Central memory CD8-positive, alpha-beta T cell (primary cell): Measurements from ENCODE around the gene SCRN2.

Experiments
- ATAC-seq: fragments of 150-1000 bp; cut with Tn5 transposase; replicated peaks from 2 replicates; pipeline ENCODE4 v1.10.0; 2022; ENCODE audit warnings: mild to moderate bottlenecking, moderate FRiP score, moderate number of reproducible peaks; ENCODE audit not compliant: poor library complexity, severe bottlenecking; ENCODE audit errors: extremely low read depth
- DNase-seq, 2 donors: peaks; one replicate each; pipeline ENCODE4 v3.0.0; 2021; ENCODE audit warnings: low spot score in 2 of 2
- H3K27ac Mint-ChIP-seq: one replicate; pipeline ENCODE4 v1.8.0; 2022; ENCODE audit warnings: low read depth, mild to moderate bottlenecking, moderate library complexity, mixed read lengths
- H3K27me3 Mint-ChIP-seq: one replicate; pipeline ENCODE4 v1.8.0; 2022; ENCODE audit warnings: mixed read lengths
- H3K36me3 Mint-ChIP-seq: one replicate; pipeline ENCODE4 v1.8.0; 2022; ENCODE audit warnings: mild to moderate bottlenecking, moderate library complexity, mixed read lengths; ENCODE audit not compliant: insufficient read depth
- H3K4me1 Mint-ChIP-seq: one replicate; pipeline ENCODE4 v1.8.0; 2022; ENCODE audit warnings: mixed read lengths
- H3K4me3 Mint-ChIP-seq: one replicate; pipeline ENCODE4 v1.8.0; 2022; ENCODE audit warnings: mild to moderate bottlenecking, moderate library complexity, mixed read lengths
- H3K9me3 Mint-ChIP-seq: one replicate; pipeline ENCODE4 v1.8.0; 2022; ENCODE audit warnings: mixed read lengths

Gene SCRN2

GRCh38 chr17:47864791-47865216, 23.7 kb upstream of the SCRN2 start:
- H3K27ac Mint-ChIP-seq: no peak overlapping the region
- no peak for ATAC-seq
- peaks cover 2% of the 10 kb centered on the region for H3K36me3 Mint-ChIP-seq

GRCh38 chr17:47862621-47863440, 21.8 kb upstream of the SCRN2 start:
- DNase-seq (no peak), ATAC-seq (no peak)
- Mint-ChIP-seq H3K9me3 (no peaks in the 10 kb centered on the region), H3K4me1 (no peaks in the 10 kb centered on the region), H3K4me3 (no peak overlapping the region), H3K27ac (no peak overlapping the region), H3K36me3 (peaks cover 1% of the 10 kb centered on the region), H3K27me3 (peaks cover 54% of the 10 kb centered on the region)

More at GRCh38 chr17:47864791-47865216, 23.7 kb upstream of the SCRN2 start:
- peaks cover 57% of the 10 kb centered on the region for H3K27me3 Mint-ChIP-seq
- DNase-seq: no peak
- H3K4me1 Mint-ChIP-seq: no peaks in the 10 kb centered on the region
- no peak overlapping the region for H3K4me3 Mint-ChIP-seq
- no peaks in the 10 kb centered on the region for H3K9me3 Mint-ChIP-seq

GRCh38 chr17:47860386-47860785, 19.3 kb upstream of the SCRN2 start:
- ATAC-seq (no peak), DNase-seq (no peak)
- H3K27me3 Mint-ChIP-seq: peaks cover 56% of the 10 kb centered on the region
- H3K4me1 Mint-ChIP-seq: no peaks in the 10 kb centered on the region
- H3K27ac Mint-ChIP-seq: no peak overlapping the region
- no peaks in the 10 kb centered on the region for H3K36me3 Mint-ChIP-seq
- no peaks in the 10 kb centered on the region for H3K9me3 Mint-ChIP-seq
- no peak overlapping the region for H3K4me3 Mint-ChIP-seq

GRCh38 chr17:47857551-47858455, 16.7 kb upstream of the SCRN2 start:
- H3K27me3 Mint-ChIP-seq: peaks cover 71% of the 10 kb centered on the region
- H3K4me1 Mint-ChIP-seq: no peaks in the 10 kb centered on the region
- no peaks in the 10 kb centered on the region for H3K9me3 Mint-ChIP-seq
- DNase-seq (no peak), ATAC-seq (no peak)
- H3K36me3 Mint-ChIP-seq: no peaks in the 10 kb centered on the region
- no peak overlapping the region for H3K4me3 Mint-ChIP-seq
- no peak overlapping the region for H3K27ac Mint-ChIP-seq

- H3K4me1 Mint-ChIP-seq: peaks cover 8% of the 10 kb centered on the region
- no peak overlapping the region for H3K4me3 Mint-ChIP-seq
- DNase-seq: no peak
- peaks cover under 1% of the 10 kb centered on the region for H3K36me3 Mint-ChIP-seq
- H3K27ac Mint-ChIP-seq: no peak overlapping the region
- peaks cover 80% of the 10 kb centered on the region for H3K27me3 Mint-ChIP-seq
- no peak for ATAC-seq
- no peaks in the 10 kb centered on the region for H3K9me3 Mint-ChIP-seq
Measured at GRCh38 chr17:47856830-47857229, 15.8 kb upstream of the SCRN2 start.

GRCh38 chr17:47855737-47856136, 14.7 kb upstream of the SCRN2 start:
- H3K27ac Mint-ChIP-seq: no peak overlapping the region
- no peak for ATAC-seq

GRCh38 chr17:47853616-47854015, 12.5 kb upstream of the SCRN2 start:
- H3K27me3 Mint-ChIP-seq: peaks cover 89% of the 10 kb centered on the region
- H3K4me3 Mint-ChIP-seq: no peak overlapping the region
- ATAC-seq (no peak), DNase-seq (no peak)
- peaks cover 3% of the 10 kb centered on the region for H3K36me3 Mint-ChIP-seq
- no peak overlapping the region for H3K27ac Mint-ChIP-seq
- H3K9me3 Mint-ChIP-seq: no peaks in the 10 kb centered on the region
- H3K4me1 Mint-ChIP-seq: peaks cover 18% of the 10 kb centered on the region

More at GRCh38 chr17:47855737-47856136, 14.7 kb upstream of the SCRN2 start:
- H3K9me3 Mint-ChIP-seq: no peaks in the 10 kb centered on the region
- DNase-seq: no peak
- H3K4me1 Mint-ChIP-seq: peaks cover 11% of the 10 kb centered on the region
- H3K36me3 Mint-ChIP-seq: peaks cover 2% of the 10 kb centered on the region
- no peak overlapping the region for H3K4me3 Mint-ChIP-seq
- H3K27me3 Mint-ChIP-seq: peaks cover 88% of the 10 kb centered on the region

GRCh38 chr17:47852113-47852949, 11.3 kb upstream of the SCRN2 start:
- Mint-ChIP-seq H3K4me1 (peaks cover 18% of the 10 kb centered on the region), H3K4me3 (peak overlapping the region; percentile 58), H3K9me3 (no peaks in the 10 kb centered on the region), H3K36me3 (peaks cover 3% of the 10 kb centered on the region), H3K27ac (peak overlapping the region; percentile 25), H3K27me3 (peaks cover 90% of the 10 kb centered on the region)
- ATAC-seq (no peak), DNase-seq (no peak)

- DNase-seq (no peak), ATAC-seq (no peak)
- Mint-ChIP-seq H3K4me1 (peaks cover 18% of the 10 kb centered on the region), H3K27me3 (peaks cover 90% of the 10 kb centered on the region), H3K36me3 (peaks cover 3% of the 10 kb centered on the region), H3K27ac (no peak overlapping the region), H3K4me3 (peak overlapping the region; percentile 58), H3K9me3 (no peaks in the 10 kb centered on the region)
Measured at GRCh38 chr17:47851764-47852112, 10.7 kb upstream of the SCRN2 start.

GRCh38 chr17:47850692-47851573, 9.9 kb upstream of the SCRN2 start, which contains the start of gene SP6:
SP6 (minus strand) TSS chr17:47851163; CDS start chr17:47848429, 2,734 bp downstream.
- Mint-ChIP-seq H3K4me1 (peaks cover 18% of the 10 kb centered on the region), H3K27me3 (peaks cover 90% of the 10 kb centered on the region), H3K9me3 (no peaks in the 10 kb centered on the region), H3K36me3 (peaks cover 3% of the 10 kb centered on the region), H3K4me3 (peak within 1 kb of the TSS; percentile 58), H3K27ac (no peak within 1 kb of the TSS)
- ATAC-seq (peak; percentile 82), DNase-seq (peak in 1 of 2 donors; percentile 29)

- no peak overlapping the region for H3K27ac Mint-ChIP-seq
- H3K9me3 Mint-ChIP-seq: no peaks in the 10 kb centered on the region
- H3K4me1 Mint-ChIP-seq: peaks cover 18% of the 10 kb centered on the region
- peaks cover 3% of the 10 kb centered on the region for H3K36me3 Mint-ChIP-seq
- H3K4me3 Mint-ChIP-seq: peak overlapping the region; percentile 49
- H3K27me3 Mint-ChIP-seq: peaks cover 90% of the 10 kb centered on the region
- no peak for ATAC-seq
- DNase-seq: no peak
Measured at GRCh38 chr17:47850373-47850691, 9.3 kb upstream of the SCRN2 start.
